ENCODE data around the gene GPR33. TPM values are rescaled to one million over a fixed set of nuclear protein-coding genes. Genes with fewer than 3 reads are reported as not detected.
A peak's percentile ranks its signal among the peaks of the same experiment; 100 is the strongest.
"Not testable (repeated sequence)": the region's sequence is repeated elsewhere in the genome, so short reads cannot be mapped to it uniquely, and the experiment has no call there.

Gene GPR33
- total RNA-seq, 2 donors from 2014 or later: not detected

DNA sequence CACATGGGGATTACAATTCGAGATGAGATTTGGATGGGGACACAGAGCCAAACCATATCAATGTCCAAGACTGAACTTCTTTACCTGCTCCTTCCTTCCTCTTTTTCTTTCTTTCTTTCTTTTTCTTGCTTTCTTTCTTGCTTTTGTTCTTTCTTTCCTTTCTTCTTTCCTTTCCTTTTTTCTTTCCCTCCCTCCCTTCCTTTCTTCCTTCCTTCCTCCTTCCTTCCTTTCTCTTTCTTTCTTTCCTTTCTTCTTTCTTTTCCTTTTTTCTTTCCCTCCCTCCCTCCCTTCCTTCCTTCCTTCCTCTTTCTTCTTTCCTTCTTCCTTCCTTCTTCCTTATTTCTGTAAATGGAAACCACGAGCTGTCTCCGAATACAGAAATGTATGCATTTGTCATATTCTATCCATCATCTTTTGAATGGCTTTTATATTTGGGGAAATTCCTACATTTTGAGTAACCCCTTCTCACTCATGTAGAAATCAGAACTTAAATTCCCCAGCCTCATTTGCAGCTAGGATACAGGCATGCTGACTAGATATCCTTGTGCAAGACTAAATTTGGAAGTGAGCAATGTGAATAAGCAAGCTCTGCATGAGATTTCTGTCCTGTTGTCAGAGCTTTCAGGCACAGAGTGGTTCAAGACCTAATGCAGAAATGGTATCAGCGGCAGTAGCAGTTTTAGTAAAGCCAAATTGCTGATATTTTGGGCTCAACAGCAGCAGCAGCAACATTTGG is 11.5 kb downstream of the GPR33 start:
- H3K27ac ChIP-seq: peak overlapping the region in 1 of 2 donors; percentile 37
- no peak overlapping the region for H3K4me3 ChIP-seq
- H3K4me1 ChIP-seq: peaks cover 0 to 12% of the 10 kb centered on the region in 2 donors
- TF ChIP-seq, protein P1, sequence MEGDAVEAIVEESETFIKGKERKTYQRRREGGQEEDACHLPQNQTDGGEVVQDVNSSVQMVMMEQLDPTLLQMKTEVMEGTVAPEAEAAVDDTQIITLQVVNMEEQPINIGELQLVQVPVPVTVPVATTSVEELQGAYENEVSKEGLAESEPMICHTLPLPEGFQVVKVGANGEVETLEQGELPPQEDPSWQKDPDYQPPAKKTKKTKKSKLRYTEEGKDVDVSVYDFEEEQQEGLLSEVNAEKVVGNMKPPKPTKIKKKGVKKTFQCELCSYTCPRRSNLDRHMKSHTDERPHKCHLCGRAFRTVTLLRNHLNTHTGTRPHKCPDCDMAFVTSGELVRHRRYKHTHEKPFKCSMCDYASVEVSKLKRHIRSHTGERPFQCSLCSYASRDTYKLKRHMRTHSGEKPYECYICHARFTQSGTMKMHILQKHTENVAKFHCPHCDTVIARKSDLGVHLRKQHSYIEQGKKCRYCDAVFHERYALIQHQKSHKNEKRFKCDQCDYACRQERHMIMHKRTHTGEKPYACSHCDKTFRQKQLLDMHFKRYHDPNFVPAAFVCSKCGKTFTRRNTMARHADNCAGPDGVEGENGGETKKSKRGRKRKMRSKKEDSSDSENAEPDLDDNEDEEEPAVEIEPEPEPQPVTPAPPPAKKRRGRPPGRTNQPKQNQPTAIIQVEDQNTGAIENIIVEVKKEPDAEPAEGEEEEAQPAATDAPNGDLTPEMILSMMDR (IDR thresholded peaks at IDR 0.05): no peak
- DNase-seq (ENCODE audit: low spot score): no peak
- H3K9me3 ChIP-seq: no peaks in the 10 kb centered on the region
- no peaks in the 10 kb centered on the region for H3K27me3 ChIP-seq
- H3K36me3 ChIP-seq: no peaks in the 10 kb centered on the region

DNA sequence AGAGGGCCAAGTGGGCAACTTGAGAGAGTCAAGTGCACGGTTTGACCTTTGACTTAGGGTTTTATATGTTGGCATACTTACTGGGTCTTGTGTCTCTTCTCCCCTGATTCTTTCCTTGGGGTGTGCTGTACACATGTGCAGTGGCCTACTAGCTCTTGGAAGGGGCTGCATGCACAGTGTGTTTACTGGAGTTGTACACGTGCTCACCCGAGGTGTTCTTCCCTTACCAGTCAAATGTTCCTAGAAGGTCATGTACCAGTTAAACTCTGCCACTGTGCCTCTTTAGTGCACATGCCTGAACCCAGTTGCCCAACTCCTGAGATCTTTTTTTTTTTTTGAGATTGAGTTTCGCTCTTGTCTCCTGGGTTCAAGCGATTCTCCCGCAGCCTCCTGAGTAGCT is 21.3 kb downstream of the GPR33 start:
- Histone ChIP-seq H3K27ac (no peak overlapping the region), H3K9me3 (no peaks in the 10 kb centered on the region), H3K4me1 (no peaks in the 10 kb centered on the region), H3K27me3 (no peaks in the 10 kb centered on the region), H3K36me3 (no peaks in the 10 kb centered on the region), H3K4me3 (no peak overlapping the region)
- TF ChIP-seq, protein P1 (IDR thresholded peaks at IDR 0.05): no peak
- DNase-seq (ENCODE audit: low spot score): no peak

DNA sequence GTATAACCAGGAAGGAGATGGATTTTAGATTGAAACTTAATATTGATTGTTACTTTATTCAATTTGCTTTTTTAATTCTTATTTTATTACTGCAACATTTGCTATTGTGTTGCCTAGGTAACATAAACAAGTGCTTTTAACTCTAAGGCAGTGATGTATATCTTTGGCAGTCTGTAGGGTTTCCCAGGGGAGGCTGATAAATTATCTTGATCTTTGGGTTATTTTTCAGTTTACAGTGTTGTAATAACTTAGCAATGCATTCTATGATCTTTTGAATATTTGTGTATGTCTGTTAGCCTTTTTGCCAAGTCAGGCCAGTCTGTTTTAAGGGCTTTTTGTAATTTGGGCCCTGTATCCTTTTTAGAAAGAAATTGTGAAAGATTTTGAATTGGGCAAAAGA is 22.7 kb downstream of the GPR33 start:
- no peak overlapping the region for H3K27ac ChIP-seq
- no peaks in the 10 kb centered on the region for H3K9me3 ChIP-seq
- no peak for DNase-seq (ENCODE audit: low spot score)
- no peak overlapping the region for H3K4me3 ChIP-seq
- no peaks in the 10 kb centered on the region for H3K4me1 ChIP-seq
- H3K36me3 ChIP-seq: no peaks in the 10 kb centered on the region
- TF ChIP-seq, protein P1 (IDR thresholded peaks at IDR 0.05): no peak
- no peaks in the 10 kb centered on the region for H3K27me3 ChIP-seq

DNA sequence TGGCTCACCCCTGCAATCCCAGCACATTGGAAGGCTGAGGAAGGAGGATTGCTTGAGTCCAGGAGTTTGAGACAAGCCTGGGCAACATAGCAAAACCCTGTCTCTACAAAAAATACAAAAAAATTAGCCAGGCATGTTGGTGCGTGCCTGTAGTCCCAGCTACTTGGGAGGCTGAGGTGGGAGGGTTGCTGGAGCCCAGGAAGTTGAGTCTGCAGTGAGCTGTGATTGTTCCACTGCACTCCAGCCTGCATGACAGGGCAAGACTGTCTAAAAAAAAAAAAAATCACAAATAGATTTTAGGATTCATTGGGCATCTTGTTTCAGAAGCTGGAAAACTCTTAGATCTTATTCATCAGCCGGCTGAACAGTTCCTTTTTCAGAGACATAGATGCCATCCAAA is 25.4 kb downstream of the GPR33 start:
- H3K27me3 ChIP-seq; H3K9me3 ChIP-seq; H3K4me1 ChIP-seq; H3K4me3 ChIP-seq; H3K27ac ChIP-seq; H3K36me3 ChIP-seq; DNase-seq (ENCODE audit: low spot score): not testable (repeated sequence)

DNA sequence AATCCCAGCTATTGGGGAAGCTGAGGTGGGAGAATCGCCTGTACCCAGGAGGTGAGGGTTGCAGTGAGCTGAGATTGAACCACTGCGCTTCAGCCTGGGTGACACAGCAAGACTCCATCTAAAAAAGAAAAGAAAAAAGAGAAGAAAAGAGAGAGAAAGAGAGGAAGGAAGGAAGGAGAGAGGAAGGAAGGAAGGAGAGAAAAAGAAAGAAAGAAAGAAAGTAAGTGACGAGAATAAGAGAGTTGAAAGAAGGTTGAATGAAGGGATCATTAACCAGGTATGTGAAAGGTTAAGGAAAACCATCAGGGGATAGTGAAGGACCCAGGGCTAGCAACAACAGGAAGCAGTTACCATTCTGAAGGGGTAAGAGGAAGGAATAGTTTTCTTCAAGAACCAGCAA is 26.3 kb downstream of the GPR33 start:
- Histone ChIP-seq H3K4me3 (no peak overlapping the region), H3K4me1 (peaks cover 0 to 8% of the 10 kb centered on the region in 2 donors), H3K9me3 (no peaks in the 10 kb centered on the region), H3K27me3 (no peaks in the 10 kb centered on the region), H3K36me3 (no peaks in the 10 kb centered on the region), H3K27ac (no peak overlapping the region)
- TF ChIP-seq, protein P1 (IDR thresholded peaks at IDR 0.05): no peak
- no peak for DNase-seq (ENCODE audit: low spot score)

DNA sequence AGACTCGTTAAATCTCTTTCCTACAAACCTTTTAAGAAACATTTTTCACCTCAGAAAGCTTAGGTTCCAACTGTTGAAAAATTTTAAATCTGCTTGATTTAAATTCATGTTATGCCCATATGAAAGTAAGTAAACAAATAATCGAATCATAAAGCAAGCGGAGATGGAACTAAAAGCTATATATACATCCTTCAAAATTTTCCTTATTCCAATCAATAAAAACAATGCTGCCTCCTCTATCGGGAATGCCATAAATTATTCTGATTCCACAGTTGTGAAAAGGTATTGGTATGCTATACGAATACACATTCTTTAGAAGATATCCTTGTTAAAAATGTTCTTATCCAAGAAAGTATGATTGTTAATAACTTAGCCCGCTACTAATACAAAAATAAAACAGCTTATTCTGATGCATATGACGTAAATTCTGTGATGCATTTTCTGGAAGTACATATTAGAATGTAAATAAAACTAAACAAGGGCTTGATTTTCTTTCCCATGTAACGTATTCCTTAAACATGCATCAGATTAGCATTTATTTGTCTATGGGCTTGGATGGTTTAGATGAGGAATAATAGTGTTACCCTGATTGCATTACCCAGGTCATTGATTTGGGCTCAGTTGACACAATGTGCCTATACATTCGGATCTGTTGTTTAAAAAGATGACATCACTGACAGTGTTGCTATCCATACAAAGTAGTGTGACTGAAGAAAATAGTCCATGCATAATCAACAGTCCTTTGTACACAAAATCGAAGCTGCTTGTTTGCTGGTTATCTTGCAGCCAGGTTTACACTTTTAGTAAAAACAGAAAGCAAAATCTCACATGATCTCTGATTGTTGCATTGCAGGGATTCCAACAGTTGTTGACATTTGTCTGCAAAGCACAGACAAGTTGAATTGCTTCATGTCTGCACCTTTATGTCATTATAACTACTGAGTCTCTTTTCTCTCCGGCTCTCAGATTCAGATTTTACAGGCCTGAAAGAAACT is 29.9 kb downstream of the GPR33 start:
- TF ChIP-seq, protein P1 (IDR thresholded peaks at IDR 0.05): no peak
- Histone ChIP-seq H3K9me3 (no peaks in the 10 kb centered on the region), H3K36me3 (no peaks in the 10 kb centered on the region), H3K4me1 (peaks cover 0 to 17% of the 10 kb centered on the region in 2 donors), H3K4me3 (peak overlapping the region in 1 of 2 donors; percentile 73), H3K27me3 (no peaks in the 10 kb centered on the region), H3K27ac (peak overlapping the region; percentile 88 to 95)
- no peak for DNase-seq (ENCODE audit: low spot score)

Measured in right atrium auricular region (tissue), 2 donors.